Activated naive CD8-positive, alpha-beta T cell (primary cell): ENCODE results near the gene IMPG2.

Experiments
- H3K27ac Mint-ChIP-seq: one replicate; pipeline ENCODE4 v1.8.0; 2021; ENCODE audit warnings: mixed read lengths
- H3K27me3 Mint-ChIP-seq: one replicate; pipeline ENCODE4 v1.8.0; 2021; ENCODE audit warnings: mixed read lengths
- H3K36me3 Mint-ChIP-seq: one replicate; pipeline ENCODE4 v1.8.0; 2021; ENCODE audit warnings: mixed read lengths
- H3K4me1 Mint-ChIP-seq: one replicate; pipeline ENCODE4 v1.8.0; 2021; ENCODE audit warnings: low read depth, mixed read lengths
- H3K4me3 Mint-ChIP-seq: one replicate; pipeline ENCODE4 v1.8.0; 2021; ENCODE audit warnings: mild to moderate bottlenecking, mixed read lengths
- H3K9me3 Mint-ChIP-seq: one replicate; pipeline ENCODE4 v1.8.0; 2021; ENCODE audit warnings: low read depth, mixed read lengths

Gene IMPG2

DNA sequence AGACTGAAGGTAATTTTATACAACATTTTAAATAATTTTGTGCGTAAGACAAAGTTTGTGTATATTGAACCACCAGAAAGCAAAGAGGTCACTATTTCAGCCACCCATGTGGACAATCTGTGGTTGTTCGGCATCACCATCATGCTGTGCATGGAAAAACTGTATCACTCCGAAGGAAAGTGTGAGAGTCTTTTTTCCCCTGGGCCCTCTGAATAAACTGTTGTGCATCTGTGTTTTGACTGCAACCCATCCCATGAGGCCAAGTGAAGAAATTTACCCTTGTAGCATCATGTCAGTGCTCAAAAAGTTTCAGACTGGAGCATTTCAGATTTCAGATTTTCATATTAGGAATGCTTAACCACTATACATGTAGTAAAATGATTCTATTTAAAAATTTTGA lies 85.3 kb downstream of the IMPG2 start:
- no peaks in the 10 kb centered on the region for H3K9me3 Mint-ChIP-seq
- no peak overlapping the region for H3K4me3 Mint-ChIP-seq
- no peaks in the 10 kb centered on the region for H3K27me3 Mint-ChIP-seq
- no peaks in the 10 kb centered on the region for H3K4me1 Mint-ChIP-seq
- peaks cover 14% of the 10 kb centered on the region for H3K36me3 Mint-ChIP-seq
- no peak overlapping the region for H3K27ac Mint-ChIP-seq

DNA sequence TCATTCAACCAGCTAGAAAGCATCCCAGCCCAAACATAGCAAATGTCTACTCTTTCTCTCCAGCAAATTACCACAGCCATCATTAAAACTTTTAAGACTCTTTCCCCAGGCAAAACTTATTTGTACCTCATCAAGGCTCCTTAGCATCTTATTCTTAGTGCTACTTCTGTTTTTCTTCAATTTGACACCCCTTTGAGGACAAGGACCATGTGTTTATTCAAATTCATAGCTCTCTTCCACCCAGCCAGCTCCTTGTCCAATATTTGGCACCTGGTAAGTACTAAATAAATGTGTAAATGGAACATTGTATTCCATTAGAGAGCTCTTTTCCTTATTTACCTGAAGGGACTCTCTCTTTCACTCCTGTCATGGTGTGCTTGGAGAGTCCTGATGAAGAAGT lies 89.8 kb downstream of the IMPG2 start:
- Mint-ChIP-seq H3K9me3 (no peaks in the 10 kb centered on the region), H3K27me3 (no peaks in the 10 kb centered on the region), H3K36me3 (peaks cover 2% of the 10 kb centered on the region), H3K4me1 (no peaks in the 10 kb centered on the region), H3K27ac (no peak overlapping the region), H3K4me3 (no peak overlapping the region)

DNA sequence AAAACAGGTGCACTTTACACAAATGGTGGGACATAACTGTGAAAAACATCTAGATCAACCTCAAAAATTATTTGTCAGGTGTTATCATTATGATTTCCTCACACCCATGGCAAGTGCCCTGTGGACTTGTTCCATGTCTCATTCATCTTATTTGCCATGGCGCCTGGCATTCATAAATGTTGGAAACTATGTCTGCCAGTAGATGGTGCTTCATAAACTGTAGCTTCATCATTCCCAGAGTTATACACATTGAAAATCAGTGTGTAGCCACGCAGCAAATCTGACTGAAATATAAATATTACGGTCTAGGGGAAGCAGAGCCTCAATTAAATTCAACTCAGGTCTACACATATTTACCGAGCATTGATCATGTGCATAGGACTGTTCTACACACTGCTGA lies 90.7 kb downstream of the IMPG2 start:
- no peaks in the 10 kb centered on the region for H3K4me1 Mint-ChIP-seq
- H3K36me3 Mint-ChIP-seq, result no peaks in the 10 kb centered on the region
- H3K9me3 Mint-ChIP-seq, result no peaks in the 10 kb centered on the region

DNA sequence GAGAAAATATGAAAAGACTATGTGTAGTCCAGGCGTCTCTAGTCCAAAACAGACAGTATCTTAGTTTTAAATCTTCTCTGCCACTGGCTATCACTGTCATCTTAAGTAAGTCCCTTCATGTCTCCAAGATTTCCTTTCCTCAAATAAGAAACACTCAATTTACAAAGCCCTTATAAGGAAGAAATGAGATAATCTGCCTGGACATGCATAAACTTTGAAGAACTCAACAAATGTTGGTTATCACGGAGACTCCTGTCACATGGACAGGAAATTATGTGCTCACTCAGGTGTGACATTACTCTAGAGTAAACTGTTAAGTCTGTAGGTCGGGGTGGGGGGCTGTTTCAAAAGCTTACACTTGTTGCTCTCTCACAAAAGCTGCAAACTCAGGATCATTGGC lies 91.9 kb downstream of the IMPG2 start:
- no peaks in the 10 kb centered on the region for H3K36me3 Mint-ChIP-seq

More for the DNA sequence above, 90.7 kb downstream of the IMPG2 start:
- no peaks in the 10 kb centered on the region for H3K27me3 Mint-ChIP-seq
- no peak overlapping the region for H3K4me3 Mint-ChIP-seq
- no peak overlapping the region for H3K27ac Mint-ChIP-seq

DNA sequence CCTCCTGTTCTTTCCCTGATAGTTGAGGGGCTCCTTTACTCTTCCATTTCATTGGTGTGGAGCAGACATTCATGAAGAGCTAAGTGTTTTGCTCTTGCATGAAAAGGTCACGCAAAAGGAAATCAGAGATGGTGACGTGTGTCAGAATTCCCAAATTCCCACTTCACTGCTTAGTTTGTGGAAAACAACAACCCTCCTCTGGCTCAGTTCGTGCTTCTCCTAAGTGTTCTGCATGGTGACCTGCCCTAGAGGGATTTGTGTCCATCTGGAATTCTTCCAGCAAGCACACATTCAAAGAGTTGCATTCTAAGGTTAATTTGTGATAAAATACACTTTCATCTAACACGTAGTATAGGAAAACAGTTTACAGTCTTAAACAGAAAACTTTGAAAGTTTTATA lies 95.6 kb downstream of the IMPG2 start:
- no peaks in the 10 kb centered on the region for H3K27me3 Mint-ChIP-seq
- peaks cover under 1% of the 10 kb centered on the region for H3K9me3 Mint-ChIP-seq
- peaks cover 10% of the 10 kb centered on the region for H3K36me3 Mint-ChIP-seq
- H3K27ac Mint-ChIP-seq, result no peak overlapping the region
- H3K4me1 Mint-ChIP-seq, result peaks cover 4% of the 10 kb centered on the region
- H3K4me3 Mint-ChIP-seq, result no peak overlapping the region

More for the DNA sequence above, 91.9 kb downstream of the IMPG2 start:
- H3K9me3 Mint-ChIP-seq, result no peaks in the 10 kb centered on the region
- H3K4me3 Mint-ChIP-seq, result no peak overlapping the region
- no peak overlapping the region for H3K27ac Mint-ChIP-seq
- H3K4me1 Mint-ChIP-seq, result no peaks in the 10 kb centered on the region
- no peaks in the 10 kb centered on the region for H3K27me3 Mint-ChIP-seq

DNA sequence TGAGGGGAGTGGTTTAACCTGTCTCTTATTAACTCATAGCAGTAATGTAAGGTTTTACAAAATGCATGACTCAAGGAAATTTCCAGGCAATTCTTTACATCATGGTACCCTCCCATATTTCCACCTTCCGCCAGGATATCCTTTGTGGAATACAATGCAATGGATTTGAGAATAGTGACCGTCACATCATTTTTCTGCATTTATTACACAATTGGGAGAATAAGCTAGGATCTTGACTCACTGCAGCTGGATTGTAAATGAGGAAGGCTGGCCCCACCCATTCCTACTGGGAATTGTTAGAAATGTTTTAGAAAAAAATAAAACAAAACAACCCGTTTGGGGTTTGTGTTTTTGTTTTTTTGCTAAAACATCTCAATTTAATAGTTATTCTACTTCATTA lies 97.4 kb downstream of the IMPG2 start:
- no peak overlapping the region for H3K4me3 Mint-ChIP-seq
- no peaks in the 10 kb centered on the region for H3K27me3 Mint-ChIP-seq
- peaks cover 4% of the 10 kb centered on the region for H3K4me1 Mint-ChIP-seq
- H3K9me3 Mint-ChIP-seq, result peaks cover 5% of the 10 kb centered on the region
- no peak overlapping the region for H3K27ac Mint-ChIP-seq
- H3K36me3 Mint-ChIP-seq, result peaks cover 13% of the 10 kb centered on the region

DNA sequence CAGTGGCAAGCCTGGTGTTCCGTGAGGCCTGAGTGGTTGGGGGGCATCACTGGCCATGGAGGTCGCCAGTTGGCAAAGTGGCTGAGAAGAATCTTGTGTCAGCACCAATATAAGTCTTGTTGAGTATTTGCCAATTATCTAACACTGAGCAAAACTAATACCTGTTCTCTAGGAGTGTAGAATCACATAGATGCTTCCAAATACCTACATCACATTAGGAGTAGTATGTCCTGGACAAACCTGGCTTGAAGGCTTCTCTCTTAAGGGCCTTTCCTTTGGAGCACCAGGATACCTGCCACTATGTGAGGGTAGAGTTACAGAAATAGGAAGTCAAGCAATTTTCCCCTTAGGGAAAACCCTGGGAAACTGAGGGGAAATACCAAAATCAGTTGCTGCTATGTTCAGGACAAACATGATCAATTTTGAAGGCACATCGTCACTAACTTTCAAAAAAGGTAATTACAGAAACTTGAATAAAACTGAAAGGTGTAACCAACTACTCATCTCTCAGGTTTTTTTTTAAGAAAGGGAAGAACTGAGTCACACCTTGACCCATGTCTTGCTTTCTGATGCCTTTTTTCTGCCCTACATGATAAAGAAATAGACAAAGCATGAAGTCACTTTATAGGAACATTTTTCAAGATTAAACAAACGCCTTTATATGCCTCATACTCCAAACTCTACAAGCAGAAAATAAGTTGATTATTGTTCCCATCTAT lies 100.4 kb downstream of the IMPG2 start:
- peaks cover 13% of the 10 kb centered on the region for H3K36me3 Mint-ChIP-seq
- H3K4me1 Mint-ChIP-seq, result peaks cover 8% of the 10 kb centered on the region
- H3K9me3 Mint-ChIP-seq, result peaks cover 5% of the 10 kb centered on the region
- no peak overlapping the region for H3K4me3 Mint-ChIP-seq
- no peaks in the 10 kb centered on the region for H3K27me3 Mint-ChIP-seq
- no peak overlapping the region for H3K27ac Mint-ChIP-seq

DNA sequence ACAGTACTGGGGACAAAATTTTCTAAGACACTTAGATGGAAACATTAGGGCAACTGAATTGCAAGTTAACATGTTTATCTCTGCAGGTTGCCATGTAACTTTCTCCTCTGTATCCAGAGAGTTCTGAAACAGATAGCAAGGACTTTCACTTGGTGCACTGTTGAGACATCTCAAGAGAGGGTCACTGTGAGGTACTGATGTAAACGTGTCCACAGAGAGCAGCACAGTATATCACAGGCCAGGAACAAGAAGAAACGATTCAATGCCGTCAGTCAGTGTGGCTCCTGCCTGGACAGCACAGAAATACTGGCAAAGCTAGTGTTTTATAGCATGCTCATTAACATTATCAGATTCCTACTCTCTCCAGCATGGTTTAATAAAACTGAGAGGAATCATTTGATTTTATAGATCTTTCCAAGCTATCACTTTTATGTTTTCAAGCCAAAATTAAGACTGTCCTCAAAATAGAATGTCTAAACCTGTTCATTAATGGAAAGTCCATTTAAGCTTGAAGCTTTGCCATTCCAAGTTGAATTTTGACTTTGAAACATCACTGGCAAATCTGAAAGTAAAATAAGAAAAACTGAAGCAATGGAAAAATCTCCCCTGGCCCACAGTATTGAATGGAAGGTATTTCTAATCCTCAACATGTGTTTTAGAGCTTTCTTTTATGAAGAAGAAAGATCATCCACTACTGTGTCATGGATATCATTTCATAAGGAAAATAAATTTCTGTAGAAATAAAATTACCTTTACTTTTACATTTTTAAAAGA lies 102.7 kb downstream of the IMPG2 start:
- H3K9me3 Mint-ChIP-seq, result peaks cover 13% of the 10 kb centered on the region
- H3K4me1 Mint-ChIP-seq, result peaks cover 8% of the 10 kb centered on the region
- H3K27ac Mint-ChIP-seq, result no peak overlapping the region
- peaks cover 13% of the 10 kb centered on the region for H3K36me3 Mint-ChIP-seq
- H3K4me3 Mint-ChIP-seq, result no peak overlapping the region
- H3K27me3 Mint-ChIP-seq, result no peaks in the 10 kb centered on the region

DNA sequence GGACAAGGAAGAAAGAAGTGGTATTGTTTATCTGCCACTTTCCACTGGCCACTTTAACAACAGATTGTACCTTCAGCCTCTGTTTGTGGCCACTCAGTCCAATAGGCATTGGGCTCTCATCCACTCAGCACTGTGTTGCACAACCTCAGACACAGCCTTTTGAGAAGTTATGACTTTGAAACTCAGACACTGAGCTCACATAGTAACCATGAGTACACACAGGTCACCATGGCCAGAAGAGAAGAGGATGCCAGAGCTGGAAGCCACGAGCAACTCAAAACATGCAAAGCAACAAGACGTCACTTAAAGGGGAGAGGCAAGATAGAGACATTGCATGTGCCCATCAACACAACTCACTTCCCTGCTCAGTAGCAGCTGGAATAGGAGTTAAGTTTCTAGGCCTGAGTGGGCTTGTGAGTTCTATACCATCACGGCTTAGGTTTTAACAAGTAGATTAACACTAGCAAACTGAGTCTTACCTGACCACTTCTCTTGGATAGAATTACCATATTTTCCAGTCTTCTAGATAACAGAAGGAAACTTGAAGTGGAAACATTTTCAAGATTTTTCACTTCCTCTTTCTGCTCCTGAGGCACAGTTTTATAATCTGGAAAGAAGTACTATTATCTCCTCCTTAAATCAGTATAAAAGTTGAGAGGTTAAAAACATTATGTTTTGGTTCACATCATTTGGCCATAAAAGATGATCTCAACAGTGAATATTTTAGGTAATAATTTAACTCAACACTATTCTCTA lies 103.5 kb downstream of the IMPG2 start:
- no peaks in the 10 kb centered on the region for H3K27me3 Mint-ChIP-seq
- peaks cover 8% of the 10 kb centered on the region for H3K36me3 Mint-ChIP-seq
- peaks cover 13% of the 10 kb centered on the region for H3K9me3 Mint-ChIP-seq
- H3K4me3 Mint-ChIP-seq, result no peak overlapping the region
- peaks cover 8% of the 10 kb centered on the region for H3K4me1 Mint-ChIP-seq
- H3K27ac Mint-ChIP-seq, result no peak overlapping the region

DNA sequence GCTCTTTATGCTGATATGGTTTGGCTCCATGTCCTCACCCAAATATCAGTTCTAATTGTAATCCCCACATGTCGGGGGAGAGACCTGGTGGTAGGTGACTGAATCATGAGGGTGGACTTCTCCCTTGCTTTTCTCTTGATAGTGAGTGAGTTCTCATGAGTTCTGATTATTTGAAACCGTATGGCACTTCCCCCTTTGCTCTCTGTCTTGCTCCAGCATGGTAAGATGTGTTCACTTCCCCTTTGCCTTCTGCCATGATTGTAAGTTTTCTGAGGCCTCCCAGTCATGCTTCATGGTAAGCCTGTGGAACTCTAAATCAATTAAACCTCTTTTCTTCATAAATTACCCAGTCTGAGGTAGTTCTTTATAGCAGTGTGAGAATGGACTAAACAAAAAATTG lies 107.6 kb downstream of the IMPG2 start:
- peaks cover 2% of the 10 kb centered on the region for H3K27me3 Mint-ChIP-seq
- H3K4me3 Mint-ChIP-seq, result no peak overlapping the region
- peaks cover 9% of the 10 kb centered on the region for H3K9me3 Mint-ChIP-seq
- H3K27ac Mint-ChIP-seq, result no peak overlapping the region
- H3K36me3 Mint-ChIP-seq, result no peaks in the 10 kb centered on the region
- peaks cover 5% of the 10 kb centered on the region for H3K4me1 Mint-ChIP-seq

DNA sequence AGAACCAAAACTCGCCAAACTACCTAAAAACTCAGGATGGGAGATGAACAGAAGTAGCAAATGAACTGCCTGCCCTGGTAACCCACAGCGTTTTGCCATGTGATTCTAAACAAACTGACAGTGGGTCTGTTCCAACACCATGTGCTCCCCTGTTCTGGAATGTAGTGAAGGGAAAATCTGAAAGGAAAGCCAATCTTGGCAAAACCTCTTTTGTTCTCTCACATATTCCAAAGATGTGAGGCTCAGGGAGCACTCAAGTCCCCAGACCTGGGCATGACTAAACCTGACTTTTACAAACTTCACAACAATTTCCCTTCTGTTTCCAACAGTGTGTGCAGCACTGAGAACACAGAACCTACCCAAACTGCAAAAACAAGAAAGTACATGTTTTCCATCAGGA lies 116.1 kb downstream of the IMPG2 start:
- Mint-ChIP-seq H3K9me3 (no peaks in the 10 kb centered on the region), H3K36me3 (no peaks in the 10 kb centered on the region), H3K27me3 (peaks cover 14% of the 10 kb centered on the region), H3K4me3 (no peak overlapping the region), H3K27ac (no peak overlapping the region), H3K4me1 (no peaks in the 10 kb centered on the region)

DNA sequence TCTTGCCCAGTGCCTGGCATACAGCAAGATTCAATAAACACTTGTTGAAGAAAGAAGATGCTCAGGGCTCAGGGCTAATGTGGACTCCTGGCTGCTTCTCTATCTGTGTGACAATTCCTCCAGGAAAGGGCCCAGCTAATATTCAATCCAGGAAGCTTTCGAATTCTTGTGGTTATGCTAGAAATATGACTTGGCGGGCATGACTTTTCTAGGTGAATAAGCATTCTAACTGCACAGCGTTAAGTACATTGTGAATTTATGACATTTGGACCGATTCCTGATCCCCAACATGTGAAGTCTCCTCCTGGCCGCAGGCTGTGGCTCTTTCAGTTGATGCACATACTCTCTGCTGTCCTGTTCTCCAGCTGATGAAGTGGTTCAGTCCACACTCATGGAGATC lies 117.0 kb downstream of the IMPG2 start:
- peaks cover 12% of the 10 kb centered on the region for H3K27me3 Mint-ChIP-seq
- no peak overlapping the region for H3K27ac Mint-ChIP-seq

DNA sequence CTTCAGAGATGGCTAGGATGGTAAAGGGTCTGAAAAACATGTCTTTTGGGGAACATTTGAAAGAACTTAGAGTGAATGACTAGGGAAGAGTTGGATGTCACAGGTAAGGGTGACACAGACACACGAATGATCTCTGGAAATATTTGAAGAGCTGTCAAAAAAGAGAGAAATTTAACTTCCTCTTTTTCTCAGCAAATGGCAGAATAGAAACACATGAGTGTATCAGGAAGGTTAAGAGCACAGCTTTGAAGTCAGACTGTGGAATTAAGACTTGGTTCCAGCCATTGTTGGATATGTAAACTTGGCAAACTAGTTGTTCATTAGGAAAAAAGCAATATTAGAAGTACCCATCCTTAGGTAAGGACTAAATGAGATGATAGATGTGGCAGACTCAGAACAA lies 117.7 kb downstream of the IMPG2 start:
- no peaks in the 10 kb centered on the region for H3K36me3 Mint-ChIP-seq
- no peaks in the 10 kb centered on the region for H3K9me3 Mint-ChIP-seq
- H3K27ac Mint-ChIP-seq, result no peak overlapping the region
- H3K4me3 Mint-ChIP-seq, result no peak overlapping the region
- H3K27me3 Mint-ChIP-seq, result peaks cover 12% of the 10 kb centered on the region
- H3K4me1 Mint-ChIP-seq, result no peaks in the 10 kb centered on the region

More for the DNA sequence above, 117.0 kb downstream of the IMPG2 start:
- no peaks in the 10 kb centered on the region for H3K4me1 Mint-ChIP-seq
- H3K9me3 Mint-ChIP-seq, result no peaks in the 10 kb centered on the region
- H3K4me3 Mint-ChIP-seq, result no peak overlapping the region
- H3K36me3 Mint-ChIP-seq, result no peaks in the 10 kb centered on the region

DNA sequence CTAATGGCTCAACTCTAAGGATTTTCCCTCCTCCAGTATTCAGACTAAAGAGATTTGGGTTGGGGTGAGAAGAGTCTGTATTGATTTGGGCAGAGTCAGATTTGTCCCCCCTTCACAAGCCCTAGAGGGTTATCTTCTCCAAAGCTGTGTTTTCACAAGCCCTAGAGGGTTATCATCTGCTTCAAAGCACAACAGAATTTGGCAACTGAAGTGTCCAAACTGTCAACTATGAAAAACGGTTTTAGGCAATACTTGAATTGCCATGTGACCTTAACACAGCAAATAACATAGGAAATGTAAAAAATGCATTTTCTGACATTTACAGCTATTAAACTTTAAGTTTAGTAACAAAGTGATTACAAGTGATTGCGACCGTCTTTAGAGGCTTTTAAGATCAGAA lies 119.9 kb downstream of the IMPG2 start:
- Mint-ChIP-seq H3K4me3 (no peak overlapping the region), H3K36me3 (no peaks in the 10 kb centered on the region), H3K4me1 (no peaks in the 10 kb centered on the region), H3K9me3 (no peaks in the 10 kb centered on the region), H3K27me3 (peaks cover 11% of the 10 kb centered on the region), H3K27ac (no peak overlapping the region)
